M059J (cell line): ENCODE data around the gene DOCK3. TPM values are rescaled to one million over a fixed set of nuclear protein-coding genes. Genes with fewer than 3 reads are reported as not detected.
"Not testable (repeated sequence)": the region's sequence is repeated elsewhere in the genome, so short reads cannot be mapped to it uniquely, and the experiment has no call there.

ENCODE experiments used
- DNase-seq: peaks from one replicate; pipeline ENCODE4 v3.0.0-alpha.2; 2012; ENCODE audit warnings: low read depth
- total RNA-seq: library from RNA; depleted of rRNA; stranded (reverse); fragments of >200 nt; shearing (Covaris generic); gene quantifications from 2 replicates; pipeline ENCODE4 v1.2.3, GENCODE V29; 2014

The DOCK3 gene
- total RNA-seq, 1 experiment from 2014 or later: 1.0 TPM

DNA sequence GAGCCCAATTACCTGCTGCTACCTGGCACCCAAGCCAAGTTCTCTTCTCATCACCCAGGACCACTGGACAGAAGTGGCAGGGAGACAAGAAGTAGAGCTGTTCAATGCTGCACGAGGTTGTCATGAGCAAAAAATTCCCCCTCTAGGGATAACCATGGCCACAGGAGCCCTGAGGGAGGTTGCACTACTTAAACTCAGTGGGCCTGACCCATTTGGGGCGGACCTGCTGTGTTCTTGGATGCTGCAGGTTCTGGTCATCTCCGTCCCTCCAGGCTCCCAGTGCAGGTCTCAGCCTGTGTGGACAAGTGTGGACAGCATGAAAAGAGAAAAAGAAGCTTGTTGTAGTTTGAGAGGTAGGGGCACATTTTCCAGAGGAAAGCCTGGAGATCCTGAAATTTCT is 684.3 kb downstream of the DOCK3 start:
- DNase-seq: no peak

DNA sequence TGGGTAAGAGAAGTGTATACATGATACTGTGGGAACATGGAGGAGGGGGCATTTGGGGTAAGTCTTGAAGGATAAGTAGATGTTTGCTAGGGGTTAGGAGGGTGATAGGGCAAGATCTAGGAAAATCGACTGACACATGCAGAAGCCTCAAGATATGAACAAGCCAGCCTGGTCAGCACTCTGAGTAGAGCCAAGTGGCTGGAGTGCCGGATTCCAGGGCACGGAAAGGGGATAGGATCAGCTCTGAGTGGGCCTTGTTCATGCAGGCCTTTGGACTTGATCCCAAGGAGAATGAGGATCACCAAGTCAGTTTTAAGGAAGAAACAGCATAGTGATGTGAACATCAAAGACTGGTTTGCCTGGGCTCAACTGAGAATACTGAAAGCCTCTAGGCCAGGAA is 686.1 kb downstream of the DOCK3 start:
- no peak for DNase-seq

DNA sequence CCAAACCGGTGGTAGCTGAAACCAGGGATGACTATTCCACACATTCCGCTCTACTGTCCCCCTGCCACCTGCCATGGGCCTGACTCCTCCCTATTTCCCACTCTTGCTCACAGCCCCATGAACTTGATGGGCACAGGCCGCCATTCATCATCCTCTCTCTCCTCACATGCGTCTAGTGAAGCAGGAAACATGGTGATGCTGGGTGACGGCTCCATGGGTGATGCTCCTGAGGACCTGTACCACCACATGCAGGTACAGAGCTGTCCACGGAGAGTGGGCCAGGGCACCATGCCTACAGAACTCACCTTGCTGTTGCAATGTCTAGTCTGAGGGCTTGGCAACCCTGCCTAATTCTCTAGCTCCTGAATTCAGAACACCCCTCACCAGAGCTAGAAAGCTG is 687.0 kb downstream of the DOCK3 start:
- no peak for DNase-seq

DNA sequence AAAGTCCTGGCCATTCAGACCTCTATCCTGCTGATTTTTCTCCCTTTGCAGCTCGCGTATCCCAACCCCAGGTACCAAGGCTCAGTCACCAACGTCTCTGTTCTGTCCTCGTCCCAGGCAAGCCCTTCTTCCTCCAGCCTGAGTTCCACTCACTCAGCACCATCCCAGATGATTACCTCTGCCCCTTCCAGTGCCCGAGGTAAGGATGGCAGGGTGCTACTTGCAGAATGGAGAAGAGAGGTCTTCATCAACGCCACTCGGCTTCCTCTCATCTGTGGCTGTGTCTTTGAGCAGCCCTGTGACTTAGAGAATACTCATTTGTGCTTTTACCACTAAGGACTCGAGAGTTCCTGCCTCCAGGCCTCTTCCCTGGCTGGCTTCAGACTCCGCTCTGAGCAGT is 687.7 kb downstream of the DOCK3 start:
- DNase-seq: no peak

DNA sequence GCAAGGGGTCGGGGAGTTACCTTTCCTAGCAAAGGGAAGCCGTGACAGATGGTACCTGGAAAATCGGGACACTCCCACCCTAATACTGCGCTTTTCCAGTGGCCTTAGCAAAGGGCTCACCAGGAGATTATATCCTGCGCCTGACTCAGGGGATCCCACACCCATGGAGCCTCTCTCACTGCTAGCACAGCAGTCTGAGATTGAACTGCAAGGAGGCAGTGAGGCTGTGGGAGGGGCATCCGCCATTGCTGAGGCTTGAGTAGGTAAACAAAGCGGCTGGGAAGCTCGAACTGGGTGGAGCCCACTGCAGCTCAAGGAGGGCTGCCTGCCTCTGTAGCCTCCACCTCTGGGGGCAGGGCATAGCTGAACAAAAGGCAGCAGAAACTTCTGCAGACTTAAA is 693.5 kb downstream of the DOCK3 start:
- DNase-seq: not testable (repeated sequence)

DNA sequence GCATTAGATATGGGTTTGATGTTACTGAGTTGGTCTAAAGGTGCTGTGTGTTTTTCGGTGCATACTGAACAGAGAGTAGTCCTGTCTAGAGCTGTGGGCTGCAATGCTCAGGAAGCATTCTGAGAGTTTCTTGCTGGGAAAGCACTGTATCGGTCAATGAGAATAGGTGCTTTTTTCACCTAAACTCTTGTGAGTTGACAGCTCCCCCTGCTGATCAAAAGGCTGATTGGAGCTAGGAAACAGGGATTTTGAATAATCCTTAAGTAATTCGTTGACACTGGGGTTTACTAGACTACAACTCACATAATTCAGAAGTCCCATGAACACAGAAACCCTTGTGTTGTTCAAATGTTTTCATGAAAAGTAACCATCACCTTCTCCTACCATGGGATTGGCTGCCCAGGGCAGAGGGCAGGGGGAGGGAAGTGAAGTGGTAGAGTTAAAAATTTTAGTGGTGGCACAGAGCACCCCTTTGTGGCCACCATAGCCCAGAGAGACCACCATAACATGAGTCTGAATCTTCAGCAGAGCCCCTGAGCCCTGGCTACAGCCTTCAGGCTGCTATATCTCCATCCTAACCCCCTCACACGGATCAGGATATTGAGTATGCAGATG is 697.3 kb downstream of the DOCK3 start:
- DNase-seq: peak; percentile 63

DNA sequence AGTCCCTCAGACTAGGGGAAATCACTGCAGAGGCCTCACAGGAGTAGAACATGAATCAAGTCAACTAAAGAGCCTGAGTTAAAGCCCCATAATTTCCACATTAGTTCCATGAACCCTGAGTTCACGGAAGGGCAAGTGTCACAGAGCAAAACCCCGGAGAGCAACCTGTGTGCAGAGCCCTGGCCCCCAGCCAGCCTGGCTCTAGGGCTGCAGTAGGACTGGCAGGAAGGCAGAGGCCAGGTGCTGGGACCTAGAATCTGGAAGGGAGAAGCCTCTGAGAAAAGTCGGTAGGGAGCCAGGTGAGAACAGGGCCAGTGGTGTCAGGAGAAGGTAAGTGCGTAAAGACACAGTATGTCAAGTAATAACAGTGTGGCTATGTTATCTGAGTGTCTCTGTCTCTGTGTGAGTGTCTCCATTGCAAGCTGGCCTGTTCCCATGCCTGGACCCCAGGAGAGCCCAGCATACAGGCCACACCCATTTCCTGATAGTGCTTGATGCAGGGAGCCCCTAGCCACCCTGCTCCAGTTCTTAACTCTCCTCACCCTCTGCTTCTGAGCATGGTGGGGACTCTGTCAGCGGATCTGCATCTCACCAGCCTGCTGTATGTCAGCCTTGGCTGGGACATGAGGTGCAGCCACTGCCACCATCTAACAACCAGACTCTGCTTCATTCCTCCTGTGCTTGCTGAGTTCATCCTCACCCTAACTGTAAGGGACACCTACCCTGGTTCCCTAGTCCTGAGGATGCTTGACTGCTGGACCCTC is 699.1 kb downstream of the DOCK3 start:
- no peak for DNase-seq

DNA sequence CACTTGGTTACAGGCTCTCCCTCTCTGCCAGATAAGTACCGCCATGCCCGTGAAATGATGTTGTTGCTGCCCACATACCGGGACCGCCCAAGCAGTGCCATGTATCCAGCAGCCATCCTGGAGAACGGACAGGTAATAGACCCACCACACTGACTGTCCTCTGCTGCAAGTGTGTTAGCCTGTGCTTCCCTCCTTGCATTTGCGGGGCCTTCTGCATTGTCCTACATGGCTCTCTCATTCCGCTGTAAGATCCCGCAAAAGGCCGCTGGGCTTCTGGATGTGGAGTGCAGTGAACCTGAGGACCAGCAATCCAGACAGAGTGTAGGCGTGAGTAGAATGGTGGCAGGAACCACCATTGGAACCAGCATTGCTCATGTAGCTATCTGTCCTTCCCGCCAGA is 699.7 kb downstream of the DOCK3 start:
- DNase-seq: no peak

DNA sequence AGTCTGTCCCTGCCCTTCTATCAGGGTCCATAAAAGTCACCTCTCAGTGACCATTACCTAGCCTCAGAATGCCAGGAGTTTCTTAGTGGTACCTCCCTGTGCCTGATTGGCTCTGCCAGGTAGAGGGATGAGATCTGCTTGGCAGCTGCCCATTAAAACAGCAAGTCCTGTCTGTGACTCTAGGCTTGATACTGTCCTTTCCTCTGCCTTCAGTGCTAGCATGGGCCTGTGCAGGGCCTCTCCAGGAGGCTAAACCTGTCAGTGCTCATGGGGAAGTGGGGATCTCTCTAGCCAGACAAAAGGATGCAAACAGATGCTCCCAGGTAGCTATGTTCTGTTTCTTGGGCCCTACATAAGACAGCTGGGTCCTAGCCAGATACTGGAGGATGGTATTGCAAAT is 700.4 kb downstream of the DOCK3 start:
- no peak for DNase-seq

DNA sequence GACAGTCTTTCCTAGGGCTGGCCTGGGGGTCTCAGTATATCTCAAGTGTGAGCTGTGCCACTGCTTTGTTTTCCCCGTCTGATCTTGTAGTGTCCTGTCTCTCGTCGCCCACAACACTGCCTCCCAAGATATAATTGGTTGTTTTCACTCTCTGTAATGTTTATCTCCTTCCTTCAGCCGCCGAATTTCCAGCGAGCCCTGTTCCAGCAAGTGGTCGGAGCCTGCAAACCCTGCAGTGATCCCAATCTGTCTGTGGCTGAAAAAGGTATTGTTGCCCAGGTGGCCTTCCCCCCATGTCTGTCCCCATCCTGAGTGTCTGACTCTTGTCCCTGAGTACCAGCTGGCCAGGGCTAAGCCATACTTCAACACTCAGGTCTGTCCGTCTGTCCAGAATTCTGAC is 700.8 kb downstream of the DOCK3 start:
- DNase-seq: no peak

DNA sequence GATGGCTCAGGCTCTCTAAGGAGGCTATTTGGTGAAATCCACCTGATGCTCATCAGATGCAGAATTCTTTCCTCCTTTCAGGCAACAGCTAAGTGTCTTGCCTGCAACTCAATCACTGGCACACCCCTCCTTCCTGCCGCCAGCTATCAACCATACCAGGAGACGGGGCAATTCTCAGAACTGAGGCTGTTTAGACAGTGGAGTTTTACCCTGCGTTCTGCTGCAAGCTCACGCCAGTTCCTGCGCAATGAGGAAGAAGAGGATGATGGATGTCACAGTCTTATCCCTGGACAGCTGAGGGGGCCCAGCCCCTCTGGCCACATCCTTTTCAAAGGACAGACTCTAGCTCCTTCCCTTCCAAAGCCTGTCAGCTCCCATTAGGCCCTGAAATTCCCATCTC is 703.3 kb downstream of the DOCK3 start:
- DNase-seq: no peak

DNA sequence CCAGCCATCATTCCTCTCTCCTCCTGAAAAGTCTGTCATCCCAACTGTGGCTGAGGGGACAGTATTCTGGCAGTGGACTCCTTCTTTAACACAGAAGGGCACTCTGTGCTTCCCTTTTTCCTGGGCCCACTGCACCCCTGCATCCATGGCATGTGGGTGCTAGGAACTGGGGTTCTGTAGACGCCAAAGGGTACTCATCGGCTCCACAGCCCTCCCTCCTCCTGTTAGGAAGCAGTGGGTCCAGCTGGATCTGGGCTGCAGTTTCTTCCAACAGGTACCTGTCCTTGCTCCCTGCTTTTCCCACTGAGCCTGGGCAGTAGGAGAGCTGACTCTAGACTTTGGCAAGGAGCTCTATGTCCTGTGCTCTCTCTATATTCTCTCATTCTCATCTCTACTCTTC is 704.0 kb downstream of the DOCK3 start:
- DNase-seq: no peak

DNA sequence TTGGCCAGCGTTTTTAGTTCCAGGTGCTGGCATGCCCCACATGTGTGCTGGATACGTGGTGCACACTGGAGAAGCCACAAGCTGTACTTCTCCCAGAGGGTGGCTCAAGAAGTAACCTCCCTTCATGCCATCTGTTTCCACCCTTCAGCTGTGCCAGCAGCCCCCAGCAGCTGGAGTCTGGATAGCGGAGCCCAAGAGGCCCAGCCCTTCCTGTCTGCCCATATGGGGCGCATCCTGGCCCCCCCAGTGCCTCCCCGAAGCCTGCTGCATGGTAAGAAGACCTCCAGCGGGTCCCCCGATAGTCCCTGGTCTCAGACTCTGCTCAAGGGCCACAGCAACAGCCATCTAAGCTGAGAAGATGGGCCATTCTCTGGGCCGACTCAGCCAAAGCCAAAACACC is 704.6 kb downstream of the DOCK3 start:
- no peak for DNase-seq

DNA sequence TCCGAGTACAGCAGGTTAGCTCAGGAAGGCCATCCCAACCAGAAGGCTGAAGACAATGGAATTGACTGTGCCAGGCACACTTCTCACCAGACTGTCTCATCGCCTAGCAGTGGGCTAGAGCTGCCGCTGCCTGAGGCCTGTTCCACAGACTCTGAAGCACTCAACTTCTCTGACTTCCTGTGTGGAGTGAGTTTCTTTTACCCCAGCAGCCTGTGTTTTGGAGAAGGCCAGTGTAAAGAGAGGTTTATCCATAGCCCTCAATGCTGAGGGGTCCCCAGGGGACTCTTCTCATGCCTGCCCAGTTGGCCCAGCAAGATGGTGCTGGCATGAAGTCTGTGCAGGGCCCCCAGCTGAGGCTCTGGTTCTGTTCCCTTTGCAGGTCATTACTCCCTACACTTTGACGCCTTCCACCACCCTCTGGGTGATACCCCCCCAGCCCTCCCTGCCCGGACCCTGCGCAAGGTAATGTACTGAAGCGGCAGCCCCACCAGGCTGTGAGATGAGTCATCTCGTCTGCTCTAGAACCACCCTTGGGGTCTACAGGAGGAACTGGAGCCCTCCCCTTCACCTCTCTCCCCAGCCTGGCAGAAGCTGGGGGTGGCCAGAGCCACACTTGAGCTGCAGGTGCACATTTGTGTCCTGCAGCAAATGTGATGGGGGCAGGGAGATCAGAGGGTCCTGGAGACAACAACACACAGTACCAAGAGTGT is 705.2 kb downstream of the DOCK3 start:
- no peak for DNase-seq

DNA sequence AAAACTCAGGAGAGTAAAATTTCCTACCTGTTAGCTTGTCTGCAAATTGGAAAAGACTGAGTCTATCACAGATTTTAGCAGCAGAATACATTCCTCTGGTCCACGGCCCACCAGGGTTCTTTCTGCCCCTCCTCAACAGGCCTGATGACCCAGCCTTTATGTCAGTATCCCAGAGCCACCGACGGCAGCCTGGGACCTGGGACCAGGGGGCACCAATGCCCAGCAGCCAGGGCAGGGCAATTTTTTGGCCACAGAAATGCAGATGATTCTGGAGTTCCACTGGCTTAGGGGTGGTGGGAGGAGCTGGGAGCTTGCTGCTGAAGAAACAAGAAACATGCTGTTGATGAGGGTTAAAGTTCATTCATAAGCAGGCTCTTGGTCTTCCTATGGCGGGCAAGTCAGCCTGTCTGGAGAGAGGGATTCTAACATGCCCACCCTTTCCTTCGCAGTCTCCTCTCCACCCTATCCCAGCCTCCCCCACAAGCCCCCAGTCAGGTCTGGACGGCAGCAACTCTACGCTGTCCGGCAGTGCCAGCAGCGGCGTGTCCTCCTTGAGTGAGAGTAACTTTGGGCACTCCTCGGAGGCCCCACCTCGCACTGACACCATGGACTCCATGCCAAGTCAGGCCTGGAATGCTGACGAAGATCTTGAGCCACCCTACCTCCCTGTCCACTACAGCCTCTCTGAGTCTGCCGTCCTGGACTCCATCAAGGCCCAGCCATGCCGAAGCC is 706.0 kb downstream of the DOCK3 start:
- no peak for DNase-seq

DNA sequence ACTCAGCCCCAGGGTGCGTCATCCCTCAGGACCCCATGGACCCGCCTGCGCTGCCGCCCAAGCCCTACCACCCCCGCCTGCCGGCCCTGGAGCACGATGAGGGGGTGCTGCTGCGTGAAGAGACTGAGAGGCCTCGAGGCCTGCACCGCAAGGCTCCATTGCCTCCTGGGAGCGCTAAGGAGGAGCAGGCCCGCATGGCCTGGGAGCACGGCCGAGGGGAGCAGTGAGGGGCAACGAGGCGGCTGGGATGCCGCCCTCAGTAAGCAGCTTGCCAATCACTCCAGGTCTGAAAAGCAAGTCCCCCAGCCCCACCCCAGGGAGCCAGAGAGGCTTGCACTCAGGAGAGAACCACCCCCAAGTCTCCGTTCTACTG is 706.6 kb downstream of the DOCK3 start:
- no peak for DNase-seq

DNA sequence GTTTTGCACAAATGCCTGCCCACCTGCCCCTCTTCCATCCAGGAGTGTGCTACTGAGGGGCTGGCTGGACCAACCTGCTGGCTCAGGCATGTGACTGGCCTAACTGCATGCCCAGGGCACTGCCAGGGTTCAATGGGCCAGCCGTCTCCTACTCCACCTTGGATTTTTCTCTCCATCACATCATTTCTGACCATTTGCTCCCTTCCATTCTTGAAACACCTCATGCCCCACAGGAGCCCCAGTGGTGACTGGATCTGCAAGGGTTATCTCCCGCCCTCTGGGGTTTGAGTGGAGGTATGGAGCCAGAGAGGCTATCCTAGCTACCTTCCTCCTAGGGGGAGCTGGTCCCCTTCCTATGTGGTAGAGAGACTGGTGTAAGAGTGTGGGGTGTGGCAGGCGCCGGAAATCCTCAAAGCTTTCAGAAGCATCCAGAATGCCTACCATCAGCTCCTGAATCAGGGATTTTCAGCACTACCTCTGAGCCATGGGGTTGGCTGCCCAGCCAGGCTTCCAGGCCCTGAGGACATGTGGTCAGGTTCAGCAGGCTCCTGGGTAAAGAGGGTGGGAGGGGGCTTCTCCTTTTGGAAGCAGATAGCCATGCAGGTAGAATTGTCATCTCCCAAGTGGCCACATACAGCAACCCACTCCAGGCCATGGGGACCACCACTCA is 707.5 kb downstream of the DOCK3 start:
- no peak for DNase-seq

DNA sequence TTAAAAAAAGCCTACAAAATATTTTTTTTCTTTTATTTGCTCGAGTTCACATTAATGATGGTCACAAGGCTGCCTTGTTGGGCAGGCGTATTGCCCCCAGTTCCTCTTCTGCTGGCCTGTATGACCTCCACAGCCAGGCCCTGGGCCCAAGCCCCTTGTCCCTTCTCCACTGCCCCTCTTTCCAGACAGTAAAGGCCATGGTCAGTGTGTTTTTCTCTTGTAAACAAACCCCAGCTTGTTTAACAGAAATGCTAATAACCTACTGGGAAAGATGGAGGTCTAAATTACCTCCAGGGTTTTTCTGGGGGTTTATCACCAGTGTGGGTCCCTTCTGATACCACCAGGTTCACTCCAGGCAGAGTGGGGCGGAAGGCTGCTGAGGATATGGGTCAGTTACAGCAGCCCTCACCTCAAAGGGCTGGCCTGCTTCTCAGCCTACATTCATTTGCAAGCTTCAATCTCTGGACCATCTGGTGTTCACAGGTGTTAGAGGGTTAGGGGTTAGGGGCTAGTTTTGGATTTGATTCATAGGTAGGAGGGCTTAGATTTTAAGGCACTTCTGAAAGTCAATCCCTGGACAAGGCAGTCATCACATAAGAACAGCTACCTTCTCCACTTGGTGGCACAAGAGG is 708.3 kb downstream of the DOCK3 start:
- no peak for DNase-seq

DNA sequence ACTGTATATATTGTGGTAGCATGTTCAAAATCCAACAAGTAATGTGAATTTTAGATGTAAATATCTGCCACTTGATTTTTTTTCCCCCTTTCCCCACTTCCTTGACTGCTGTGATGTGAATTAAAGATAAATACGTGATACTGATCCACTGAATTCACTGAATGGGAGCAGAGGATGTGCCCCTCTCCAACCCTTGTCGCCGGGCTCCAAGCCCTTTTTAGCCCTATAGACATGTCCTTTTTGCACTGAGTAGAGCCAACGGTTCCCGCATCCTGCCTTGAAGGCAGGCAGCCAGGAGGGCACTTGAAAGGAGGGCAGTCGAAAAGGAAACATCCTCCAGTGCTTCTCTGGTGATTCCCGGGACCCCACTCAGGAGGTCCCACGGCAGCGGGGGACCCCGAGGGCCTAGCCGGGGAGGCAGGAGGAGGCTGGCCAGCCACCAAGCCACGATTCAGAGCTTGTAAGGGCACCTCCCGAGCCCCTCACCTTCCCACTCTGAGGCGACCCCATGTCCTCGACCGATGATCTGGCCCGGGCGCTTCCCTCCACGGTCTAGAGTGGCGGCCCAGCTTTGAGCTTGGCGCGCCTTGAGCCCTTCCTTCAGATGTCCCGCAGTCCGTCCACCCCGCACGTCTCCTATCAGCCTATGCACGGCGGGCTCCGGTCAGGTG is 709.5 kb downstream of the DOCK3 start:
- peak; percentile 26 for DNase-seq

DNA sequence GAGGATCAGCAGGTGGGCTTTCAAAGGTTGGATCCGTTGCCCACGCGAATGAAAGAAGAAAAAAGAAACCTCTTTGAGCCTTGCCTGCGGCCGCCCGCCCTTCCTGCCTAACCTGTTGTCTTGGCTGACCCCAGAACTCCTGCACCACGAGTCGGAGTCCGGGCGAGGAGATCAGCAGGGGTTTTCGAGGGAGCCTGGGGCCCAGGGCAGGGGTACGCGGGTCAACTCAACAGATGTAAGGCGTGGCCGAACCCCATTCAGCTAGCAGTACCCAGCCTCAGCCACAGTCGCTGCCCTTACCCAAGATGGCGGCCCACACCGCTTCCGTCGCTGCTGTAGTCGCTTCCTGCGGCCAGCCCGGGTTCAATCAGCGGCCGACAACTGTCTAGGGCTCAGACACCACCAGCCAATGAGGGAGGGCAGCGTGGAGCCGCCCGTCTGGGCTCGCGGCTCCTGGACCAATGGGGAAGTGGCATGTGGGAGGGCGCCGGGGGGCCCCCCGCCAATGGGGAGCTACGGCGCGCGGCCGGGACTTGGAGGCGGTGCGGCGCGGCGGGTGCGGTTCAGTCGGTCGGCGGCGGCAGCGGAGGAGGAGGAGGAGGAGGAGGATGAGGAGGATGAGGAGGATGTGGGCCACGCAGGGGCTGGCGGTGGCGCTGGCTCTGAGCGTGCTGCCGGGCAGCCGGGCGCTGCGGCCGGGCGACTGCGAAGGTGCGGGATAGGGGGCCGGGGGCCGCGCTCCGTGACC is 710.2 kb downstream of the DOCK3 start, which contains the start of gene MANF:
Gene MANF, plus strand, starts transcription at position 566 of the 748 bp plus-strand sequence. Its CDS starts 52 bp downstream, at position 618.
- DNase-seq: peak; percentile 95
